GM10248 (cell line): ENCODE measurements around the gene CLIC4.

Experiments
- CTCF ChIA-PET: fragments of 300-600 bp; sonication (Branson Sonifier 250); formaldehyde crosslinking; extraction: SDS; loops from one replicate; lab custom pipeline; 2021; ENCODE audit warnings: antibody characterized with exemption; lab: Yijun Ruan, JAX
- POLR2A ChIA-PET: fragments of 350-650 bp; sonication (Branson Sonifier 250); formaldehyde crosslinking; extraction: SDS; loops from one replicate; lab custom pipeline; 2020; ENCODE audit warnings: antibody characterized with exemption; lab: Yijun Ruan, JAX
- DNase-seq: peaks from one replicate; pipeline ENCODE4 v3.0.0; 2012; ENCODE audit errors: extremely low spot score
- CTCF ChIP-seq: IDR thresholded peaks from 2 replicates; pipeline ENCODE4 v1.5.1; 2012; ENCODE audit warnings: mild to moderate bottlenecking, low read depth; ENCODE audit errors: extremely low read depth, missing control alignments, control extremely low read depth

CLIC4 gene

GRCh38 chr1:24725209-24725651 is 20.0 kb upstream of the CLIC4 start:
- DNase-seq = no peak
- POLR2A ChIA-PET = no interaction called here
- TF ChIP-seq CTCF = no peak
- CTCF ChIA-PET = interaction anchor here (0.9 to 2.4 kb wide), 5 partner anchors 8 to 105 kb away, joined by 3 to 9 read pairs (median 4); no protein-coding TSS in a partner anchor

- DNase-seq = no peak
- ChIA-PET POLR2A (no interaction called here), CTCF (interaction anchor here (1.0 to 2.4 kb wide), 8 partner anchors 10 to 104 kb away, joined by 3 to 10 read pairs (median 4); no protein-coding TSS in a partner anchor)
- TF ChIP-seq CTCF = no peak
Observed at GRCh38 chr1:24726741-24727140, 18.5 kb upstream of the CLIC4 start.

- ChIA-PET POLR2A (interaction anchor here (0.5 kb wide), 1 partner anchor 30 kb away, joined by 3 read pairs; no protein-coding TSS in a partner anchor), CTCF (interaction anchor here (0.8 to 2.4 kb wide), 7 partner anchors 11 to 103 kb away, joined by 3 to 10 read pairs (median 4); no protein-coding TSS in a partner anchor)
Observed at GRCh38 chr1:24727501-24728216, 17.6 kb upstream of the CLIC4 start.

GRCh38 chr1:24728982-24729381 is 16.3 kb upstream of the CLIC4 start:
- ChIA-PET POLR2A (no interaction called here), CTCF (no interaction called here)
- TF ChIP-seq CTCF = no peak
- DNase-seq = no peak

More at GRCh38 chr1:24727501-24728216, 17.6 kb upstream of the CLIC4 start:
- peak; percentile 71 for DNase-seq
- no peak for TF ChIP-seq CTCF

GRCh38 chr1:24732186-24732885 is 12.9 kb upstream of the CLIC4 start:
- POLR2A ChIA-PET = interaction anchor here (0.6 to 1.5 kb wide), 3 partner anchors 12 to 296 kb away, joined by 3 to 7 read pairs (median 3); partner anchors contain the start of gene CLIC4
- no peak for DNase-seq
- CTCF ChIA-PET = interaction anchor here (0.6 to 2.7 kb wide), 14 partner anchors 9 to 103 kb away, joined by 3 to 17 read pairs (median 4); partner anchors contain the start of gene CLIC4
- no peak for TF ChIP-seq CTCF

GRCh38 chr1:24733342-24733741 is 11.9 kb upstream of the CLIC4 start:
- ChIA-PET POLR2A (interaction anchor here (0.6 to 1.5 kb wide), 3 partner anchors 11 to 496 kb away, joined by 3 to 7 read pairs (median 3); partner anchors contain the start of gene CLIC4), CTCF (interaction anchor here (0.9 to 2.7 kb wide), 10 partner anchors 10 to 98 kb away, joined by 3 to 17 read pairs (median 4); partner anchors contain the start of gene CLIC4)
- DNase-seq = peak; percentile 52
